ENCODE results near the gene CACNB1.

CACNB1 gene

DNA sequence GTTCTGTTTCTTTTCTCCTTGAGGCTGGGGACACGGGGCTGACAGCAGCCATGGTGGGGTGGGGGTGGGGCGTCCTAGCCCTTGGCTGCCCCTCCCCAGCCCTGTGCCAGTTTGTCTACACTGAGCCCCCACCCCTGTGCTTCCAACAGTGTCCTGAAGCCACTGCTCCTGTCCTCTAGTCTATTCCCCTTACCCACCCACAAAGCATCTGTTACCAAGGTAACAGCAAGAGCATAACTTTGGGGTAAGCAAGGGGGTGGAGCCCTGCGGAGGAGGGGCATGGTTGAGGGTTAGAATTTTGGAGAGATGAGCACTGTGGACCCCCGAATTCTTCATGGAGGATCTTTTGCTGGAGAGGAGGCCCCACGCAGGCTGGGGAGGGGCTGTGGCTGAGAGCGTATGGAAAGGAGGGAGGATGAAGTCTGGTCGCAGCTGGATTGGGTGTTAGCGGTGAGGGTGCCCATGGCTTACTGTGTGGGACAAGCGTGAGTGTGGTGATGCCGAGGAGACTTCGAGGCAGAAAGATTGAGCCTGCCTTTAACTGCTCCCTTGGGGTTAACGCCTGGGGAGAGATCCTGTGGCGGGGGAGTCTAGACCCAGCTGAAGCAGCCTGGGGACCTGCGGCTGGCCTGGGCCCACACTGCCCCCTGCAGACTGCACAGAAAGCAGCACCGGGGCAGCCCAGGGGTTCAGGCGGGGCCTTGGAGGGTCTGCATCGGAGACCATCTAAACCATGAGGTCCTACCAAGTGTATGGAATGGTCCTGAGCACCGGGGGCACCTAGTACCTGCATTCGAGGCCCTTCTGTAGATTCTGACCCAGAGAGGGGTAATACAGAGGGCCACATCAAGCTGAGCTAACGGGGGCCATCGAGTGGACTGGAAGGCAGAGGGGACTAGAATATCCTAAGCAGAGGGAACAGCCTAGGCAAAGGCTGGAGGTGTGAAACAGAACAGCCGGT lies 34.4 kb upstream of the CACNB1 start:
- H3K4me3 ChIP-seq (ENCODE audit: low read depth, low read length): no peak overlapping the region
- DNase-seq (ENCODE audit: low read depth): no peak
- TF ChIP-seq, protein P1, sequence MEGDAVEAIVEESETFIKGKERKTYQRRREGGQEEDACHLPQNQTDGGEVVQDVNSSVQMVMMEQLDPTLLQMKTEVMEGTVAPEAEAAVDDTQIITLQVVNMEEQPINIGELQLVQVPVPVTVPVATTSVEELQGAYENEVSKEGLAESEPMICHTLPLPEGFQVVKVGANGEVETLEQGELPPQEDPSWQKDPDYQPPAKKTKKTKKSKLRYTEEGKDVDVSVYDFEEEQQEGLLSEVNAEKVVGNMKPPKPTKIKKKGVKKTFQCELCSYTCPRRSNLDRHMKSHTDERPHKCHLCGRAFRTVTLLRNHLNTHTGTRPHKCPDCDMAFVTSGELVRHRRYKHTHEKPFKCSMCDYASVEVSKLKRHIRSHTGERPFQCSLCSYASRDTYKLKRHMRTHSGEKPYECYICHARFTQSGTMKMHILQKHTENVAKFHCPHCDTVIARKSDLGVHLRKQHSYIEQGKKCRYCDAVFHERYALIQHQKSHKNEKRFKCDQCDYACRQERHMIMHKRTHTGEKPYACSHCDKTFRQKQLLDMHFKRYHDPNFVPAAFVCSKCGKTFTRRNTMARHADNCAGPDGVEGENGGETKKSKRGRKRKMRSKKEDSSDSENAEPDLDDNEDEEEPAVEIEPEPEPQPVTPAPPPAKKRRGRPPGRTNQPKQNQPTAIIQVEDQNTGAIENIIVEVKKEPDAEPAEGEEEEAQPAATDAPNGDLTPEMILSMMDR (IDR thresholded peaks at IDR 0.05; ENCODE audit: control insufficient read depth, extremely low read depth, insufficient read depth): peak; percentile 56

DNA sequence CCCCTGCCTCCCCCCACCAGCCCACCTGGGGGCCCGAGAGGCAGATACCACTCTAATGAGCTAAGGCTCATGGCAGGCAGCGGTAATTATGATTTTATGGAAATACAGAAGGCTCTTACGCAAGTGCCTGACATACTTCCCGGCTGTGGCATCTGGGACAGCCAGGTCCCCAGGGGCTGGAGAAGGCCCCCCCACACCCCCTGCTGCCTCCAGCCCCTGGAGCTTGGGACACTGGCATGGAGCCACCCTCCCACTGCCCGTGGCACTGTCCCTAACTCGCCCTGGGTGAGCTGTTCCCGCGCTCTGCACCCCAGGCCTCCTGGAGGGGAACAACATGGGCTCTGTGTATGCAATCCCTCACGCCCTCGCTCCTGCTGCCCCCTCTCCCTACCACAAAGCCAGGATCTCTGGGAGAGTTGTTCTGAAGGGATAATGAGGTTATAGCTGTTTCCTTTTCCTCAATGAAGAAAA lies 33.7 kb upstream of the CACNB1 start:
- H3K4me3 ChIP-seq (ENCODE audit: low read depth, low read length): no peak overlapping the region
- DNase-seq (ENCODE audit: low read depth): no peak
- TF ChIP-seq, protein P1 (IDR thresholded peaks at IDR 0.05; ENCODE audit: control insufficient read depth, extremely low read depth, insufficient read depth): no peak

DNA sequence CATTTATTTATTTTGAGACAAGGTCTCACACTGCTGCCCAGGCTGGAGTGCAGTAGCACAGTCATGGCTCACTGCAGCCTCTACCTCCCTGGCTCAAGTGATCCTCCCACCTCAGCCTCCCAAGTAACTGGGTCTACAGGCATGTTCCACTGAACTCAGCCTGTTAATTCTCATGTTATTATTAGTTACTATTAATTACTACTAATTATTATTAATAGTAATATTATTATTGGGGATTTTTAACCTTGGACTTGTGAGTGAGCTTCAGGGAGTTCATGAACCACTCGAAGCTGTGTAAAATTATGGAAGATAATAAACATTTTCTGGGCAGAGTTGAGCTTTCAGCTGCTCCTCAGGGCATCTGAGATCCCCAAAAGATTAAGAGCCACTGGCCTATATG lies 32.9 kb upstream of the CACNB1 start:
- TF ChIP-seq, protein P1 (IDR thresholded peaks at IDR 0.05; ENCODE audit: control insufficient read depth, extremely low read depth, insufficient read depth): no peak
- DNase-seq (ENCODE audit: low read depth): no peak
- H3K4me3 ChIP-seq (ENCODE audit: low read depth, low read length): no peak overlapping the region

DNA sequence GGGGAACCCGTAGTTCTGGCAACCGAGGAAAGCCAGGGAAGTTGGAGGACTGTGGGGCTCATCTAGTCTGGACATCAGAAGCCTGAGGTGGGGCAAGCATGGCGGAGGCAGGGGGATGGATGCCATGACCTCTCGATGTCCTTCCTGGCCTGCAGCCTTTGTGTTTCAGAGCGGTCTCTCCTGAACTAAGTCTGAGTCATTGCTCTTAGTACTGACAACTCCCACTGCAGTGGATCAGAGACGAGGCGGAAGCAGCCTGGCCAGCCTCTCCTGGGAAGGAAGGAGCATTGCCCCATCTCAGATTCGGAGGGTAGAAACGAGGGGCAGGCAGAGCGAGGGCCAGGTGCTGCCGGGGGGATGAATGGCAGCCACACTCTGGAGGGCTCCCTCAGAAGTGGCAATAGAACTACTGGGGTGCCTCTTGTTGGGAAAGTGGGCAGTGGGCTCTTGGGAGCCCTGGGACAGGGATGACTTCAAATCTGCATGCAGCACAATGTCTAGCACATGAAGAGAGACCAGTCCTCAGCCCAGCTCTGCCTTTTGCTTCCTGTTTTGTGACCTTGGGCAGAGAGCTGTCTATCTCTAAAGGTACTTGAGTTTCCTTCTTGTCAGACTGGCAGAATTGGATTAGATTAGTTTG lies 31.9 kb upstream of the CACNB1 start:
- TF ChIP-seq, protein P1 (IDR thresholded peaks at IDR 0.05; ENCODE audit: control insufficient read depth, extremely low read depth, insufficient read depth): no peak
- H3K4me3 ChIP-seq (ENCODE audit: low read depth, low read length): no peak overlapping the region
- DNase-seq (ENCODE audit: low read depth): no peak

DNA sequence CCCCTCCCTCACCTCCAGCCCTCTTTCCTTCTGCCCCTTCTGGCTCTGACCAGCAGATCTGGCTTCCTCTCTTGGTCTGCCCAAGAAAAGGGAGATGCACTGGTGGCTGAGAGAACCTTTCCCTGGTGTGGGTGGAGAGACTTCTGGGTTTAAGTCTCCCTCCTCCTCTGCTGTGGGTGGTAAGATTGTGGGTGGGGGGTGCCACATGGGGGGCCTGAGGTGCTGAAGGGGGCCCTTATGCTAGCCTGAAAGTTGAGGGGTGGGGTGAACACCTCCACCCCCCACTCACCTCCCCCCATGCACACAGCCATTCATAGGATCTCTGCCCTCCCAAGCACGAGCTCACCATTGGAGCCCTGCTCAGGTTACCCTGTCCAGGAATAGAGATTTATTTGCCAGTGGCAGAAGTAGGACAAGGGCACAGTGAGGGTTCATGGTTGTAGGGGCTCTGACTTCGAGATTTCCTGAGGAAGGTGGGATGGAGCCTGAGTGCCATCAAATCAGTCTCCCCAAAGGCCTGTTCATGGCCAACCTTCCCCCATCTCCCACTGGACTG lies 30.0 kb upstream of the CACNB1 start:
- no peak overlapping the region for H3K4me3 ChIP-seq (ENCODE audit: low read depth, low read length)
- TF ChIP-seq, protein P1 (IDR thresholded peaks at IDR 0.05; ENCODE audit: control insufficient read depth, extremely low read depth, insufficient read depth): no peak
- DNase-seq (ENCODE audit: low read depth): no peak

DNA sequence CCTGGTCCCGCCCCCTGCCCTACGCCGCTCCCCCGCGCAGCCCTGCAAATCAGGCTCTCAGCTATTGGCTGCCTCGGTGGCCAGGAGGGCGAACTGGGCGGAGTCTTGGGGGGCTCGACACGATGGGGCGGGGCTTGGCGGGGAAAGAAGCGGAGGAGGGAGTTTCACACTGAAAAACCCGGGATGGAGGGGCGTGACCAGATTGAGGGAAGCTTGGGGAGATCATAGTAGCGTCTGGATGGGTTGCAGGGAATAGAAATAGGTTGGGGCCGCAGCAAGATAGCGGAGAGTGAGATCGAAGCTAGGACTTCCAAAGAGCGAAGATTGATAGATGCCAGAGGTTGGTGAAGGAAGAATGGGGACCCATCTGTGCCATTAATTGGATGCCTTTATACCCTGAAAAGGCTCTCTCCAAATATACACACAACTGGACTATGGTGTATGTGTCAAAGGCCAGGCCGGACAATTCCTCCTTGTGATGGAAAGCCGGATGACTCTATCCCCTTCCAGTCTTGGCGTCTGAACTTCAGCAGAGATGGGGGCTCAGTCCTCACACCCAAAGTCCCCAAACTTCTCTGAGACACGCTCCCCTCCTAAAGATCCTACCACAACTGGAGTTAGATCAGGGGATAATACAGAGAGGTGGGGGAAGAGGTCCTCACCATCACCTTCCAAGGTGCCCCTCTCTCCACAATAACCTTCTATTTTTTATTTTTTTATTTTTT lies 28.7 kb upstream of the CACNB1 start:
- no peak for DNase-seq (ENCODE audit: low read depth)
- no peak overlapping the region for H3K4me3 ChIP-seq (ENCODE audit: low read depth, low read length)
- TF ChIP-seq, protein P1 (IDR thresholded peaks at IDR 0.05; ENCODE audit: control insufficient read depth, extremely low read depth, insufficient read depth): no peak
